Mesothelial cell of epicardium (in vitro differentiated cells): ENCODE data around the gene SCN1B. TPM values are rescaled to one million over a fixed set of nuclear protein-coding genes. Genes with fewer than 3 reads are reported as not detected.
"Not testable (repeated sequence)": the region's sequence is repeated elsewhere in the genome, so short reads cannot be mapped to it uniquely, and the experiment has no call there.

Experiments
- DNase-seq, 2 experiments: peaks; one replicate each; pipeline ENCODE4 v3.0.0; 2021; ENCODE audit warnings: low spot score in 2 of 2; ENCODE audit not compliant: unreplicated experiment in 2 of 2
- H3K27ac Mint-ChIP-seq: 2 replicates; pipeline ENCODE4 v1.8.0; 2021; ENCODE audit warnings: mixed read lengths
- H3K27me3 Mint-ChIP-seq: 2 replicates; pipeline ENCODE4 v1.8.0; 2021; ENCODE audit warnings: low read depth, mixed read lengths
- H3K36me3 Mint-ChIP-seq: 2 replicates; pipeline ENCODE4 v1.8.0; 2021; ENCODE audit warnings: mixed read lengths
- H3K4me1 Mint-ChIP-seq: 2 replicates; pipeline ENCODE4 v1.8.0; 2021; ENCODE audit warnings: mixed read lengths
- H3K4me3 Mint-ChIP-seq: 2 replicates; pipeline ENCODE4 v1.8.0; 2021; ENCODE audit warnings: mild to moderate bottlenecking, moderate library complexity, mixed read lengths
- H3K9me3 Mint-ChIP-seq: 2 replicates; pipeline ENCODE4 v1.8.0; 2021; ENCODE audit warnings: mixed read lengths
- total RNA-seq: library from RNA; stranded (reverse); gene quantifications from 3 replicates; pipeline ENCODE4 v1.2.1, GENCODE V29; 2021
- TF ChIP-seq, protein P1 (sequence below): fragments of 200-600 bp; sonication (generic); IDR thresholded peaks from one replicate; pipeline ENCODE4 v1.5.0; 2021; ENCODE audit warnings: antibody characterized with exemption; ENCODE audit not compliant: unreplicated experiment

Gene SCN1B
- total RNA-seq, 1 donor from 2014 or later = 2.8 TPM

DNA sequence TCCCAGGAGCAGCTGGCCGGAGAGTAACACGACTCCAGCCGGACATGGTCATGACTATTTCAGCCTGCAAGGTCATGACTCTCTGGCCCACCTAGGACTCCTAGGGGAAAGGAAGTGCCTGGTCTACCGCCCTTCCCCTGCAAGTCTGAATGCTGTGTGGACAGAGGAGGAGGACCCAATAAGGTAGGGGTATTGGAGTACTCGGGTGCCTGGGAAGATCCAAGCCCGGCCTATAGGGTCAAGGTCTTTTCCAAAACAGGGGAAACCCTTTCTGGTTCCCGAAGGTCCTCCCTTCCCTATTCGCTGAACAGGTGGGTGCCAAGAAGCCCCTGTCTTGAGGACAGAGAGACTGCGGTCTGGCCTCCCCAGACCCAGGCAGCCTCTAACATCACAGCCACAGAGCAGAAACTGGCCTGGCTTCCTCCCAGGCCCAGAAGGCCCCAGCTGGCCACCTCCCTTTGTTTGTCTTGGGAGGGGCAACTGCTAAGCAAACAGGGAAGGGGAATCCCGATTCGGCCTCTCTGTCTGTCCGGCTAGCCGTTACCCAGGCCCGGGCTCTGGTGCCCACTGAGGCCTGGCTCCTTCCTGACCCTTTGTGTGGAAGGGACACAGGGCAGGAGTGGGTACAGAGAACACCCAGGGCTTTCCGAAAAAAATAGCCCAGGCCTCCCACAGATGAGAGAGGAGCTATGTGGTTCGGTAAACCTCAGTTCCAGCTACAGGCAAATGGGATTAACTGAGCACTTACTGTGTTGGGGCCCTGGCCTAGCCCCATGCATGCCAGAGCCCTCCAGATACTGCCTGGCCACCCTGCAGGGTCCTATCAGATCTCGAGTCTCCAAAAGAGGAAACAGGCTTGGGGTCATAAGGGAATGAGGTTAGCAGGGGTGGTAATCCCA, 35.4 kb upstream of the SCN1B start:
- no peak for DNase-seq
- no peak overlapping the region for H3K4me3 Mint-ChIP-seq
- peaks cover 2% of the 10 kb centered on the region for H3K27me3 Mint-ChIP-seq
- no peak overlapping the region for H3K27ac Mint-ChIP-seq
- peaks cover 16% of the 10 kb centered on the region for H3K4me1 Mint-ChIP-seq
- TF ChIP-seq, protein P1, sequence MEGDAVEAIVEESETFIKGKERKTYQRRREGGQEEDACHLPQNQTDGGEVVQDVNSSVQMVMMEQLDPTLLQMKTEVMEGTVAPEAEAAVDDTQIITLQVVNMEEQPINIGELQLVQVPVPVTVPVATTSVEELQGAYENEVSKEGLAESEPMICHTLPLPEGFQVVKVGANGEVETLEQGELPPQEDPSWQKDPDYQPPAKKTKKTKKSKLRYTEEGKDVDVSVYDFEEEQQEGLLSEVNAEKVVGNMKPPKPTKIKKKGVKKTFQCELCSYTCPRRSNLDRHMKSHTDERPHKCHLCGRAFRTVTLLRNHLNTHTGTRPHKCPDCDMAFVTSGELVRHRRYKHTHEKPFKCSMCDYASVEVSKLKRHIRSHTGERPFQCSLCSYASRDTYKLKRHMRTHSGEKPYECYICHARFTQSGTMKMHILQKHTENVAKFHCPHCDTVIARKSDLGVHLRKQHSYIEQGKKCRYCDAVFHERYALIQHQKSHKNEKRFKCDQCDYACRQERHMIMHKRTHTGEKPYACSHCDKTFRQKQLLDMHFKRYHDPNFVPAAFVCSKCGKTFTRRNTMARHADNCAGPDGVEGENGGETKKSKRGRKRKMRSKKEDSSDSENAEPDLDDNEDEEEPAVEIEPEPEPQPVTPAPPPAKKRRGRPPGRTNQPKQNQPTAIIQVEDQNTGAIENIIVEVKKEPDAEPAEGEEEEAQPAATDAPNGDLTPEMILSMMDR = no peak
- no peaks in the 10 kb centered on the region for H3K9me3 Mint-ChIP-seq
- H3K36me3 Mint-ChIP-seq = no peaks in the 10 kb centered on the region

DNA sequence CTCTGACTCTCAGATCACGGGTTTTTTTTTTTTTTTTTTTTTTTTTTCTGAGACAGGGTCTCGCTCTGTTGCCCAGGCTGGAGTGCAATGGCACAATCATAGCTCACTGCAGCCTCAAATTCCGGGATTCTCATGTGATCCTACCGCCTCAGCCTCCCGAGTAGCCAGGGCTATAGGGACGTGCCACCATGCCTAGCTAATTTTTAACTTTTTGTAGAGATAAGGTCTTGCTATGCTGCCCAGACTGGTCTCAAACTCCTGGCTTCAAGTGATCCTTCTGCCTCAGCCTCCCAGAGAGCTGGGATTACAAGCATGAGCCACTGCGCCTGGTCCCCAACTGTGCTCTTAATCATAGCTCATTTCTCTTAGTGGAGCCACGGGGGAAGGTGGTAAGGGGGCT, 34.7 kb upstream of the SCN1B start:
- H3K36me3 Mint-ChIP-seq = no peaks in the 10 kb centered on the region
- no peak overlapping the region for H3K4me3 Mint-ChIP-seq
- H3K4me1 Mint-ChIP-seq = peaks cover 16% of the 10 kb centered on the region
- no peak overlapping the region for H3K27ac Mint-ChIP-seq
- no peak for DNase-seq
- no peaks in the 10 kb centered on the region for H3K27me3 Mint-ChIP-seq
- TF ChIP-seq, protein P1 = no peak
- H3K9me3 Mint-ChIP-seq = no peaks in the 10 kb centered on the region

GRCh38 chr19:34997071-34997617, 33.1 kb upstream of the SCN1B start:
- no peak for DNase-seq
- Mint-ChIP-seq H3K9me3 (no peaks in the 10 kb centered on the region), H3K27ac (peak overlapping the region; percentile 80), H3K36me3 (no peaks in the 10 kb centered on the region), H3K4me1 (peaks cover 29% of the 10 kb centered on the region), H3K27me3 (no peaks in the 10 kb centered on the region), H3K4me3 (no peak overlapping the region)
- TF ChIP-seq, protein P1 = no peak

GRCh38 chr19:34998224-34998623, 32.0 kb upstream of the SCN1B start:
- H3K27me3 Mint-ChIP-seq, H3K9me3 Mint-ChIP-seq, DNase-seq, H3K36me3 Mint-ChIP-seq, H3K27ac Mint-ChIP-seq, H3K4me3 Mint-ChIP-seq: not testable (repeated sequence)
- peaks cover 38% of the 10 kb centered on the region for H3K4me1 Mint-ChIP-seq

DNA sequence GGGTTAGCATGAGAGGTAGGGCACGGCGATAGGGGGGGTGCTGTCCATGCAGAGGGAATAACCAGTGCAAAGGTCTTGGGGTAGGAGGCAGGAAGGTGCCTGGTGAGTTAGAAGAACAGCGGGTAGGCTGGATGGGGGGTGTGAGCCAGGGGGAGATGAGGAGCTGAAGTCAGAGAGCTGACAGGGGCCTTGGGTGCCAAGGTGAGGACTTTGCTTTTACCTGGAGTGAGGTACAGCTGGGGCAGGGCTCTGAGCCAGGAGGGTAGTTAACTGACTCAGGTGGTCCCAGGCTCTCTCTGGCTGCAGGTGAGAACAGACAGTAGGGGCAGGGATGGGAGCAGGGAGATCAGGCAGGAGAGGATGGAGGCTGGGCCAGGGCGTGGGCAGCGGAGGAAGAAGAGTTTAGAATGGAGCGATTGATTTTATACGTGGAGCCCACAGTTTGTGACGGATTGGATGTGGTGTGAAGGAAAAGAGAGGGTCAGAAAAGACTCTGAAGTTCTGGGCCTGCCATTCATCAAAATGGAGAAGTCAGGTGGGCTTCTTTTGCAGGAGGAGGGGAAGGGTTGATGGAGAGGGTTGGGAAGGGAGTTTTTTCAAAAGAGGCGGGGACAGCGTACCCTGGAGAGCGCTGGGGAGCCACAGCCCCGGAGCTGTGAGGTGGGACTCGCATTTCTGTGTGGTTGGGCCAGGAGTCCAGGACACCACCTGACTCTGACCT, 31.3 kb upstream of the SCN1B start:
- TF ChIP-seq, protein P1 = no peak

More for the DNA sequence above, 31.3 kb upstream of the SCN1B start:
- no peaks in the 10 kb centered on the region for H3K9me3 Mint-ChIP-seq
- H3K4me1 Mint-ChIP-seq = peaks cover 44% of the 10 kb centered on the region
- peak overlapping the region; percentile 96 for H3K27ac Mint-ChIP-seq
- H3K4me3 Mint-ChIP-seq = peak overlapping the region; percentile 83
- DNase-seq = no peak
- H3K36me3 Mint-ChIP-seq = no peaks in the 10 kb centered on the region
- H3K27me3 Mint-ChIP-seq = no peaks in the 10 kb centered on the region
